Measurements from ENCODE around the gene ST6GALNAC1. TPM values are rescaled to one million over a fixed set of nuclear protein-coding genes. Genes with fewer than 3 reads are reported as not detected.

ST6GALNAC1 gene
- total RNA-seq, 1 donor from 2014 or later: 1.3 TPM

DNA sequence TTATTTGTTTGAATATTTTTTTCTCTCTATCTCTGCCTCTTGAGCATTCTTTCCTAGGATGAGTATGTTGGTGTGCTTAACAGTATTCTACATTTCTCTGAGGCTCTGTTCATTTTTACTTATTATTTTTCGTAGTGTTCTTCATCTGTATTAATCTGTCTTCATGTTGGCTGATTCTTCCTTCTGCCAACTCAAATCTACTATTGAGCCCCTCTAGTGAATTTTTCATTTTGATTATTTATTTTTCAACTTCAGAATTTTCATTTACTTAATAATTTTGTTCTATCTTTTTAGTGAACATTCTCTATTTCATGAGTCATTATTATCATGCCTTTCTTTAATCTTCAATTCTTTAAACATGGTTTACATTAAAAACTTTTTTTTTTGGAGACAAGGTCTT lies 3.2 kb upstream of the ST6GALNAC1 start:
- Mint-ChIP-seq H3K27ac (no peak overlapping the region), H3K9me3 (peaks cover 7% of the 10 kb centered on the region), H3K27me3 (ENCODE audit: low read depth) (no peaks in the 10 kb centered on the region), H3K36me3 (peaks cover 3% of the 10 kb centered on the region), H3K4me3 (no peak overlapping the region), H3K4me1 (peaks cover 11% of the 10 kb centered on the region)
- TF ChIP-seq, protein P1, sequence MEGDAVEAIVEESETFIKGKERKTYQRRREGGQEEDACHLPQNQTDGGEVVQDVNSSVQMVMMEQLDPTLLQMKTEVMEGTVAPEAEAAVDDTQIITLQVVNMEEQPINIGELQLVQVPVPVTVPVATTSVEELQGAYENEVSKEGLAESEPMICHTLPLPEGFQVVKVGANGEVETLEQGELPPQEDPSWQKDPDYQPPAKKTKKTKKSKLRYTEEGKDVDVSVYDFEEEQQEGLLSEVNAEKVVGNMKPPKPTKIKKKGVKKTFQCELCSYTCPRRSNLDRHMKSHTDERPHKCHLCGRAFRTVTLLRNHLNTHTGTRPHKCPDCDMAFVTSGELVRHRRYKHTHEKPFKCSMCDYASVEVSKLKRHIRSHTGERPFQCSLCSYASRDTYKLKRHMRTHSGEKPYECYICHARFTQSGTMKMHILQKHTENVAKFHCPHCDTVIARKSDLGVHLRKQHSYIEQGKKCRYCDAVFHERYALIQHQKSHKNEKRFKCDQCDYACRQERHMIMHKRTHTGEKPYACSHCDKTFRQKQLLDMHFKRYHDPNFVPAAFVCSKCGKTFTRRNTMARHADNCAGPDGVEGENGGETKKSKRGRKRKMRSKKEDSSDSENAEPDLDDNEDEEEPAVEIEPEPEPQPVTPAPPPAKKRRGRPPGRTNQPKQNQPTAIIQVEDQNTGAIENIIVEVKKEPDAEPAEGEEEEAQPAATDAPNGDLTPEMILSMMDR (IDR thresholded peaks at IDR 0.05; ENCODE audit: unreplicated experiment): no peak
- DNase-seq (ENCODE audit: low spot score in 2 of 2, unreplicated experiment in 2 of 2): no peak

GRCh38 chr17:76645481-76645880 lies 1.9 kb upstream of the ST6GALNAC1 start:
- H3K4me1 Mint-ChIP-seq: peaks cover 22% of the 10 kb centered on the region
- no peak overlapping the region for H3K27ac Mint-ChIP-seq
- peaks cover 3% of the 10 kb centered on the region for H3K36me3 Mint-ChIP-seq
- TF ChIP-seq, protein P1 (IDR thresholded peaks at IDR 0.05; ENCODE audit: unreplicated experiment): no peak
- H3K9me3 Mint-ChIP-seq: peaks cover 7% of the 10 kb centered on the region
- no peak for DNase-seq (ENCODE audit: low spot score in 2 of 2, unreplicated experiment in 2 of 2)
- no peaks in the 10 kb centered on the region for H3K27me3 Mint-ChIP-seq (ENCODE audit: low read depth)
- H3K4me3 Mint-ChIP-seq: no peak overlapping the region

GRCh38 chr17:76644995-76645394 lies 1.4 kb upstream of the ST6GALNAC1 start:
- no peak overlapping the region for H3K27ac Mint-ChIP-seq
- H3K4me3 Mint-ChIP-seq: no peak overlapping the region

DNA sequence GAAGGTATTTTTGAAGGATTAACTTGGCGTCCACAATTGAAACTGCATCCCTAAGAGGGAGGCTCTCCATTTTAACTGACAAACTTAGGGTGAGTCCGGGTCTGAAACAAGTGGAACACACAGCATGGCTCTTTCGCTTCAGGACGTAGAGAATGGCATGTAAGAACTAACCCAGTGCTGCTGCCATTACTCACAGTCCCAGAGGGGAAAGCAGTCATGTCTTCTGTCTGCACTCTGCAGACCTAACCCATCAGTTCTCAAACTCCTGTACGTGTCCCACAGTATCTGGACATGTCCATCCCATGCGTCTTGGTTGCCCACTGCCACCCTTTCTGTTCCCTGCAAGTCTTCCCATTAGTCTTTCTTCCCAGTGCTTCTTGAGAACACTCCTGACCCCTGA lies 563 bp downstream of the ST6GALNAC1 start:
- Mint-ChIP-seq H3K27ac (peak overlapping the region; percentile 49), H3K4me1 (peaks cover 39% of the 10 kb centered on the region), H3K27me3 (ENCODE audit: low read depth) (no peaks in the 10 kb centered on the region), H3K9me3 (peaks cover 7% of the 10 kb centered on the region), H3K4me3 (no peak overlapping the region), H3K36me3 (peaks cover 3% of the 10 kb centered on the region)
- TF ChIP-seq, protein P1 (IDR thresholded peaks at IDR 0.05; ENCODE audit: unreplicated experiment): no peak
- DNase-seq (ENCODE audit: low spot score in 2 of 2, unreplicated experiment in 2 of 2): no peak

More at GRCh38 chr17:76644995-76645394, 1.4 kb upstream of the ST6GALNAC1 start:
- Mint-ChIP-seq H3K4me1 (peaks cover 27% of the 10 kb centered on the region), H3K9me3 (peaks cover 7% of the 10 kb centered on the region), H3K27me3 (ENCODE audit: low read depth) (no peaks in the 10 kb centered on the region), H3K36me3 (peaks cover 3% of the 10 kb centered on the region)
- DNase-seq (ENCODE audit: low spot score in 2 of 2, unreplicated experiment in 2 of 2): no peak
- TF ChIP-seq, protein P1 (IDR thresholded peaks at IDR 0.05; ENCODE audit: unreplicated experiment): no peak

GRCh38 chr17:76642032-76642561 lies 1.5 kb downstream of the ST6GALNAC1 start:
- DNase-seq (ENCODE audit: low spot score in 2 of 2, unreplicated experiment in 2 of 2): no peak
- peaks cover 47% of the 10 kb centered on the region for H3K4me1 Mint-ChIP-seq
- no peaks in the 10 kb centered on the region for H3K27me3 Mint-ChIP-seq (ENCODE audit: low read depth)
- H3K27ac Mint-ChIP-seq: peak overlapping the region; percentile 31
- no peak overlapping the region for H3K4me3 Mint-ChIP-seq
- peaks cover 7% of the 10 kb centered on the region for H3K9me3 Mint-ChIP-seq
- peaks cover 3% of the 10 kb centered on the region for H3K36me3 Mint-ChIP-seq
- TF ChIP-seq, protein P1 (IDR thresholded peaks at IDR 0.05; ENCODE audit: unreplicated experiment): no peak

- Mint-ChIP-seq H3K9me3 (peaks cover 4% of the 10 kb centered on the region), H3K4me3 (no peak overlapping the region), H3K27me3 (ENCODE audit: low read depth) (no peaks in the 10 kb centered on the region), H3K27ac (peak overlapping the region; percentile 72), H3K36me3 (peaks cover under 1% of the 10 kb centered on the region), H3K4me1 (peaks cover 47% of the 10 kb centered on the region)
- TF ChIP-seq, protein P1 (IDR thresholded peaks at IDR 0.05; ENCODE audit: unreplicated experiment): no peak
- DNase-seq (ENCODE audit: low spot score in 2 of 2, unreplicated experiment in 2 of 2): no peak
These were observed 2.1 kb downstream of the ST6GALNAC1 start for GRCh38 chr17:76641501-76641900.

All from mesothelial cell of epicardium (in vitro differentiated cells).